ENCODE measurements around the gene HPX. TPM values are rescaled to one million over a fixed set of nuclear protein-coding genes. Genes with fewer than 3 reads are reported as not detected.

HPX gene
- total and polyA plus RNA-seq, 2 of the 13 experiments (the other 11 are each of a cell fraction or from before 2014, with no cell fraction given), result 9.2 to 57.4 TPM

GRCh38 chr11:6389905-6390717 is 50.7 kb downstream of the HPX start, which contains the start of gene SMPD1 (continued):
- TF ChIP-seq, protein P1, sequence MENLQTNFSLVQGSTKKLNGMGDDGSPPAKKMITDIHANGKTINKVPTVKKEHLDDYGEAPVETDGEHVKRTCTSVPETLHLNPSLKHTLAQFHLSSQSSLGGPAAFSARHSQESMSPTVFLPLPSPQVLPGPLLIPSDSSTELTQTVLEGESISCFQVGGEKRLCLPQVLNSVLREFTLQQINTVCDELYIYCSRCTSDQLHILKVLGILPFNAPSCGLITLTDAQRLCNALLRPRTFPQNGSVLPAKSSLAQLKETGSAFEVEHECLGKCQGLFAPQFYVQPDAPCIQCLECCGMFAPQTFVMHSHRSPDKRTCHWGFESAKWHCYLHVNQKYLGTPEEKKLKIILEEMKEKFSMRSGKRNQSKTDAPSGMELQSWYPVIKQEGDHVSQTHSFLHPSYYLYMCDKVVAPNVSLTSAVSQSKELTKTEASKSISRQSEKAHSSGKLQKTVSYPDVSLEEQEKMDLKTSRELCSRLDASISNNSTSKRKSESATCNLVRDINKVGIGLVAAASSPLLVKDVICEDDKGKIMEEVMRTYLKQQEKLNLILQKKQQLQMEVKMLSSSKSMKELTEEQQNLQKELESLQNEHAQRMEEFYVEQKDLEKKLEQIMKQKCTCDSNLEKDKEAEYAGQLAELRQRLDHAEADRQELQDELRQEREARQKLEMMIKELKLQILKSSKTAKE (CRISPR knock-in tag; IDR thresholded peaks at IDR 0.05; ENCODE audit: borderline replicate concordance), result no peak
- TF ChIP-seq ARNTL (CRISPR knock-in tag; IDR thresholded peaks at IDR 0.05) (peak; percentile 76), RFXAP (CRISPR knock-in tag; IDR thresholded peaks at IDR 0.05; ENCODE audit: borderline replicate concordance) (no peak), SIX4 (CRISPR knock-in tag; IDR thresholded peaks at IDR 0.05) (peak; percentile 25; the same call in 1 of the 2 replicates), SAP130 (CRISPR knock-in tag; IDR thresholded peaks at IDR 0.05; ENCODE audit: low read depth) (peak; percentile 95), ZBTB46 (CRISPR knock-in tag; IDR thresholded peaks at IDR 0.05; ENCODE audit: borderline replicate concordance) (0 out of 2 replicates have a peak, but pooled peaks have one; percentile 41), ZNF784 (CRISPR knock-in tag; IDR thresholded peaks at IDR 0.05; ENCODE audit: borderline replicate concordance) (peak; percentile 85; the same call in 1 of the 2 replicates), ZFY (CRISPR knock-in tag; IDR thresholded peaks at IDR 0.05) (peak; percentile 71), SOX13 (IDR thresholded peaks at IDR 0.05) (no peak), SOX13 (CRISPR knock-in tag; conservative IDR thresholded peaks at IDR 0.05 in 1 of 2, IDR thresholded peaks at IDR 0.05 in 1 of 2) (peak in 1 of 2 experiments; percentile 70; a peak in 2 of 4 replicates), ZNF687 (CRISPR knock-in tag; IDR thresholded peaks at IDR 0.05) (peak; percentile 87), SP5 (CRISPR knock-in tag; IDR thresholded peaks at IDR 0.05; ENCODE audit: borderline replicate concordance, low read depth) (peak; percentile 96), HOXA3 (CRISPR knock-in tag; IDR thresholded peaks at IDR 0.05) (no peak; the same call in 1 of the 2 replicates), KDM5B (CRISPR knock-in tag; IDR thresholded peaks at IDR 0.05; ENCODE audit: borderline replicate concordance) (peak; percentile 21; the same call in 1 of the 2 replicates)
- TF ChIP-seq, protein P2, sequence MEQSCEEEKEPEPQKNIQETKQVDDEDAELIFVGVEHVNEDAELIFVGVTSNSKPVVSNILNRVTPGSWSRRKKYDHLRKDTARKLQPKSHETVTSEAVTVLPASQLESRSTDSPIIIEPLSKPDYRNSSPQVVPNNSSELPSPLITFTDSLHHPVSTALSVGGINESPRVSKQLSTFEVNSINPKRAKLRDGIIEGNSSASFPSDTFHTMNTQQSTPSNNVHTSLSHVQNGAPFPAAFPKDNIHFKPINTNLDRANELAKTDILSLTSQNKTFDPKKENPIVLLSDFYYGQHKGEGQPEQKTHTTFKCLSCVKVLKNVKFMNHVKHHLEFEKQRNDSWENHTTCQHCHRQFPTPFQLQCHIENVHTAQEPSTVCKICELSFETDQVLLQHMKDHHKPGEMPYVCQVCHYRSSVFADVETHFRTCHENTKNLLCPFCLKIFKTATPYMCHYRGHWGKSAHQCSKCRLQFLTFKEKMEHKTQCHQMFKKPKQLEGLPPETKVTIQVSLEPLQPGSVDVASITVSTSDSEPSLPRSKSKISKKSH (CRISPR knock-in tag; IDR thresholded peaks at IDR 0.05; ENCODE audit: borderline replicate concordance), result 0 out of 2 replicates have a peak, but pooled peaks have one; percentile 17
- TF ChIP-seq, protein P3, sequence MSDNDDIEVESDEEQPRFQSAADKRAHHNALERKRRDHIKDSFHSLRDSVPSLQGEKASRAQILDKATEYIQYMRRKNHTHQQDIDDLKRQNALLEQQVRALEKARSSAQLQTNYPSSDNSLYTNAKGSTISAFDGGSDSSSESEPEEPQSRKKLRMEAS (IDR thresholded peaks at IDR 0.05), result peak; percentile 61; the same call in 1 of the 2 replicates

Measured in HepG2 (cell line).